GM20000 (cell line): ENCODE data around the gene RPL31.
"Not testable (repeated sequence)": the region's sequence is repeated elsewhere in the genome, so short reads cannot be mapped to it uniquely, and the experiment has no call there.

Experiments used
- DNase-seq: peaks from one replicate; pipeline ENCODE4 v3.0.0; 2012; ENCODE audit warnings: low spot score
- TF ChIP-seq, protein P1 (sequence below): IDR thresholded peaks from 2 replicates; pipeline ENCODE4 v1.5.1; 2012; ENCODE audit warnings: mild to moderate bottlenecking, control low read depth; ENCODE audit errors: extremely low read depth, missing control alignments

The RPL31 gene

DNA sequence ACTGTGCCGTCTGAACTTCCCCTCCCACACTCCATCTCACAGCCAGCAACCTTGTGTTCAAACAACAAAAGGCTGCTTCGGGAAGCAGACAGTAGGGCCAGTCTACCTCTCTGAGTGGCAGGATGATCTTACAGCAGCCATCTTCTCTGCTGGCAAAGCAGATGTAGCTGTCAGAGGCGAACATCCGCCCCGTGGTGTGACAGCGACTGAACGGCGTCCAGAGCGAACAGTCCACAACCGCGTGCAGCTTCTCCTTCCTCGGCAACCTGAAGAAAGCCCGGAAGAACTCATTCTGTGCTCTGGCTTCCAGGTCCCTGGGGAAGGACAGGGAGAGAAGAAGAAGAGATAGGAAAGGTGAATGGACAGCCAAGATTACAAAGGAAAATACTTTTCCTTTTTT is 38.0 kb downstream of the RPL31 start:
- TF ChIP-seq, protein P1, sequence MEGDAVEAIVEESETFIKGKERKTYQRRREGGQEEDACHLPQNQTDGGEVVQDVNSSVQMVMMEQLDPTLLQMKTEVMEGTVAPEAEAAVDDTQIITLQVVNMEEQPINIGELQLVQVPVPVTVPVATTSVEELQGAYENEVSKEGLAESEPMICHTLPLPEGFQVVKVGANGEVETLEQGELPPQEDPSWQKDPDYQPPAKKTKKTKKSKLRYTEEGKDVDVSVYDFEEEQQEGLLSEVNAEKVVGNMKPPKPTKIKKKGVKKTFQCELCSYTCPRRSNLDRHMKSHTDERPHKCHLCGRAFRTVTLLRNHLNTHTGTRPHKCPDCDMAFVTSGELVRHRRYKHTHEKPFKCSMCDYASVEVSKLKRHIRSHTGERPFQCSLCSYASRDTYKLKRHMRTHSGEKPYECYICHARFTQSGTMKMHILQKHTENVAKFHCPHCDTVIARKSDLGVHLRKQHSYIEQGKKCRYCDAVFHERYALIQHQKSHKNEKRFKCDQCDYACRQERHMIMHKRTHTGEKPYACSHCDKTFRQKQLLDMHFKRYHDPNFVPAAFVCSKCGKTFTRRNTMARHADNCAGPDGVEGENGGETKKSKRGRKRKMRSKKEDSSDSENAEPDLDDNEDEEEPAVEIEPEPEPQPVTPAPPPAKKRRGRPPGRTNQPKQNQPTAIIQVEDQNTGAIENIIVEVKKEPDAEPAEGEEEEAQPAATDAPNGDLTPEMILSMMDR = no peak
- no peak for DNase-seq

DNA sequence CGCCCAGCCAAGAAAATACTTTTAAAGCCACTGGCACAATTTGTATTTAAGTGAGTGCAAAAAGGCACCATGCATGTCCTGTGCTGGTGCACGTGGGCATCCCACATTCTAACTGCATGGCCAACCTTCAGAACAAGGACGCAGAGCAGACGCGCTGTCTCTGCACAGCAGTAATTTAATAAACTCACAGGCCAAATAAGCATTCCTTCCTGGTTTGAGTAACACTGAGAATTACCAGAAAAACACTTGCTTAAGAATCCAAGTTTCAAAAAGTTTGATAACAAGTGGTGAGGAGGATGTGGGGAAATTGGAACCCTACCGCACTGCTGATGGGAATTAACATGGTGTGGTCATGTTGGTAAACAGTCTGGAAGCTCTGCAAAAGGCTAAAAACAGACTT is 38.7 kb downstream of the RPL31 start:
- DNase-seq = no peak
- TF ChIP-seq, protein P1 = no peak

DNA sequence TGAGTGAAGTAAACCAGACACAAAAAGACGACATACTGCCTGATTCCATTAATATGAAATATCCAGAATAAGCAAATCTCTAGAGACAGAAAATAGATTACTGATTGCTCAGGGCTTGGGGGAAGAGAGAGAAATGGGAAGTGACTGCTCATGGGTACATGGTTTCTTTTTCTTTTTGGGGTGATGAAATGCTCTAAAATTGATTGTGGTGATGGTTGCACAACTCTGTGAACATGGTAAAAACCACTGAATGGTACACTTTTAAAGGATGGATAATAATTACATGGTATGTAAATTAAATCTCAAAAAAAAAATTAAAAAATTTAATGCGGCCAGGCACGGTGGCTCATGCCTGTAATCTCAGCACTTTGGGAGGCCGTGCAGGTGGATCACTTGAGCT is 39.3 kb downstream of the RPL31 start:
- DNase-seq = no peak
- TF ChIP-seq, protein P1 = no peak

DNA sequence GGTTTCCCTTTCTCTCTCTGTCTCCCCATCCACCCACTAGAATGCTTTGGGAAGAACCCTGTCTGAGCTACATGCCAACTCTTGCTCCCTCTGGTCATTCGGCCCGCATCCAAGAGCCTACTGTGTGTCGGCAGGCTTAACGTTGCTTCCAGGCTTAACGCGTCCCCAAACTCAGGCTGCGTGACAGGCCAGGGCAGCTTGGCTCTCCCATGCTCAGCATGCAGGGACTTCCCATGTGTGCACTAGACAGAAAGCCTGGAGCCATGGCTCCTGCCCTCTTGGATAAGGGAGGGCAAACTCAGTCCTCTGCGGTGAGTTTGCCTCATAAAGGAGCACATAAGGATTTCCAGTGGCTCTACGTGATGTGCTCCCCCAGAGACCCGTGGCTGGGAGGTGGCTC is 43.2 kb downstream of the RPL31 start:
- TF ChIP-seq, protein P1 = no peak
- no peak for DNase-seq

DNA sequence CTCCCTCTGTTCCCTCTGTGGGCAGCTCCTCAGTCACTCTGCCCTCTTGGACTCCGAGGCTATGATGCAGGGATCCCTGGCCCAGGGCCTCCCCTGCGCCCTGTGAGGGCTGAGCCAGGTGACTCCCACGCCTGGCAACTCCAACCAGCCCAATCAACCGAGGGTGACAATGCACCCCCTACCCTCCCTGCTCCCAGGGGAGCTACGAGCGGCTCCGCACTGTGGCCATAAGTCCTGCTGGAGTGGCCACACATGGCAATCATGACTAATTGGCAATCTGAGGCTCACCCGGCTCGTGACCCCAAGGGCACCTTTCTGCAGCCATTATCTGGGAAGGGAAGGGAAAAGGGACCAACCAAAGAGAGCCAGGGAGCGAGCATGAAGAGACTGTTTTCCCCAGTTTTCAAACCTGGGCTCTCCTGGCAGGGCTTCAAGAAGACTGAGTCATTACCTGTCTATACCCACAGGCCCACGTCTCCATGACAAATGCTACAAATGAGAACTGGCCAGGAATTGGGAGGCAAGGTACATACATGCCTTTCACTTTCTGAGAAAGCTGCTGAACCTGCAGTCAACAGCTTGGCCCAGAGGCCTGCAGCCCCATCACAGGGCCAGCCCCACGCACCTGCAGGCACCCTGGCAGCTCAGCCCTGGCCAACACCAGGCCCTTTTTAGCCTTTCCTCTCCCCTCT is 45.1 kb downstream of the RPL31 start:
- no peak for DNase-seq
- TF ChIP-seq, protein P1 = no peak

DNA sequence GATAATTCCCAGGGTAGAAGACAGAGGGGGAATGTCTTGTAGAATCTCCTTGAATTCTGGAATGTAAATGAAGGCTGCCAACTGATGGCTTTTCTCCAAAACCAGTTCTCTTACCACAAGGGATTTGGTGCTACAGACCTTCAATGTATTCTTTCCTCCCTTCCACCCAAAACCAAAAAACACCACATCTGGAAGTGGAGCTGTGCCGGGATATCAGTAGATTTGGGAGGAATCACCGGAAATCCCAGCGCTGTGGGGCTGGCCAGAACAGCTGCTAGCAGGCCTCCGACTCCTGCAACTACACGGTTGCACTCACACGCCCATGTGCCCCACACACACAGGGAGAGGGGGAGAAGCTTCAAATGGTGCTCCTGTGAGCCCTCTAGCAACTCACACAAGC is 45.7 kb downstream of the RPL31 start:
- no peak for DNase-seq
- TF ChIP-seq, protein P1 = no peak

DNA sequence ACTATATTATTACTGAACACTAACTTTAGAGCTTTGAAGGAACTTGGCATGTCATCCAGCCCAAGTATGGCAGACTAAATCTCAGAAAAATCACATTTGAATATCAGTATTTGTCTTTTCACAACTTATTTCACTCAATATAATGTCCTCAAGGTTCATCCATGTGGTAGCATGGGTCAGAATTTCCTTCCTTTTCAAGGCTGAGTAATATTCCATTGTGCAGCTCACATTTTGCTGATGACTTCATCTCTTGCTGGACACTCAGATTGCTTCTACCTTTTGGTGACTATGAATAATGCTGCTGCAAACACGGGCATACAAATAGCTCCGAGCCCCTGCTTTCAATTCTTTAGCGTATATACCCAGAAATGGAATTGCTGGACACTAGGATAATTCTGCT is 46.7 kb downstream of the RPL31 start:
- DNase-seq = no peak
- TF ChIP-seq, protein P1 = no peak

DNA sequence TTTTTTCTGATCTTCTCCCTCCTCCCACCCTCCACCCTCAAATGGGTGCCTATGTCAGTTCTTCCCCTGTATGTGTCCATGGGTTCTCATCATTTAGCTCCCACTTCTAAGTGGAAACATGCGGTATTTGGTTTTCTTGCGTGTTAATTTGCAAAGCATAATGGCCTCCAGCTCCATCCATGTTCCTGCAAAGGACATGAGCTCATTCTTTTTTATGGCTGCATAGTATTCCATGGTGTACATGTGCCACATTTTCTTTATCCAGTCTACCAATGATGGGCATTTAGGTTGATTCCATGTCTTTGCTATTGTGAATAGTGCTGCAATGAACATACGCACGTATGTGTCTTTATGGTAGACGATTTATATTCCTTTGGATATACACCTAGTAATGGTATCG is 48.8 kb downstream of the RPL31 start:
- not testable (repeated sequence) for DNase-seq
